Hepatic stellate cell (primary cell): ENCODE data around the gene SETDB1.

Source experiments
- DNase-seq: peaks from one replicate; pipeline ENCODE4 v3.0.0; 2011; ENCODE audit warnings: low spot score

The SETDB1 gene

DNA sequence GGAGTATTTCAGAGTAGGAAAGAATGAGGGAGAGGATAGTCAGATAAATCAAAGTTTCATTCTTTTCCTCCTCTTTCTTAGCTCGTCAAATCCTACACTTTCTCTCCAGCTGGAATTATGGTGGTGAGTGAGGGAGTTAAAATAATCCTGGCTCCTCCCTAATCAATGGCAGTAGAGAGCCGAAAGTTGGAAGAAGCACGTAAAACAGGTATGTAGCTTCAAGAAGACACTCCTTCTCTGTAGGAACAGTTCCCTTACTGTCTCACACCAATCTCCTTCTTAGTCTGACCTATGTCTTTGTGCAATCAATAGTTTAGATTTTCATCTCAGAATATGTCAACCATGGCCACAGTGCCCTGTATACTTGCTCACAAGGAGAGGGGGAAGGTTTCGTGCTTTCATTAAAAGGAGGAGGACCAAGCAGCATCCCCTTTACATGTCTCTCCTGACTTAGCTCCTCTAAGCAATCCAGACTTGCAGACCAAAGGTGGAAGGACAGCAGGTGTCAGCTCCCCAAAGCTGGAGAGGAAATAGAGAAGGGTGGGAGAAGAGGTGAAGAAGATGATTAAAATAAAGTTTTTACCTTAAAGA, 79.7 kb downstream of the SETDB1 start:
- DNase-seq = no peak

DNA sequence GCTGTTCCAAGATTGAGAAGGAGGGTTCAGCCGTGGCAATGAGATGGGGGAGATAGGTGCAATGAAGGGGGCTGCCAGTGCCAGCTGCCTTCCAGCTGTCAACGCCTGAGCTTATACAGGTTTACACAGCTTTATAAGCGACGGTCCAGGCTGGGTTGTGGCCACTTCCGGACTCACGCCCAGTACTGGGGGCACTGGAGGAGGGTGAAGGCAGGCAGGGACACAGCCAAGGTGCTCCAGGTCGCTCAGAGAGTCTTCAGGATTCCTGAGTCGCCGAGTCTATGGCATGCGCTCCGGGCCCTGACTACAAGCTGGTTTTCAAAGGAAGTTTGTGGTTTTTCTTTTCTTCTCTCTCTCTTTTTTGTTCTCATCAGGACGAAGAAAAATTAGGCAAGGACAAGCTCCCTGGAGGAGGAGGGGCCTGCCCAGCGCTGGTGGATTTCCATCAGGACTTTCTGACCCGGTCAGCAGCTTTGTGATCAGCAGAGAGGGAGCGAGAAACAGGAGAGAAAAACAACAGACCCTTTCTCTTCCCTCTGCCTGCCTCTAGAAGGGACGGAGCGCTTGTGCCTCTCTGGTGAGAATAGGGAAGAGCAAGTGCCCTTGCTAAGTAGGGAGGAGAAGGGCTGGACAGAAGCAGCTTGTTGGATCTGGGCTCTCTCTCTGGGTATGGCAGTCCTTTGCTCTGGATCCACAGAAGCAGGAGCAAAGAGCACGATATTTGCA, 80.3 kb downstream of the SETDB1 start, which contains the start of gene MINDY1:
MINDY1 (minus strand) TSS at position 576 of the 726 bp plus-strand sequence. CDS start 4,285 bp downstream, outside the sequence.
- DNase-seq = peak; percentile 81

DNA sequence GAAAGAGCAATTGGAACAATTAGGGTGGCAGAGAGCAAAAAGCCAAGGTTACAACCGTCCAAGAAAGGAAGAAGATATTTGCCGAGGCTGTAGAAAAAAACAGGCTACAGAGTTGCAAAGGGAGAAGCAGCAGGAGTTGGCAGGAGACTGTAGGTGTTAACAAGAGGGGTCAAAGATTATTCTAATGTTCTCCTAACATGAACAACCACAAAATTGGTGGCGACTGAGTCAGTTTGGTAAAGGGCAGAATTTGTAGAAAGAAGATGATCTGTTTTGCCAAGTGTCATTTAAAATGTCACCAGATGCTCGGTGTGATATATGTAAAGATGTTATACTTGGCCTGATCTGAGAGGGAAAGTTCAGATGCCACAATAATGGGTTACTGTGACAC, 81.7 kb downstream of the SETDB1 start:
- DNase-seq = no peak

DNA sequence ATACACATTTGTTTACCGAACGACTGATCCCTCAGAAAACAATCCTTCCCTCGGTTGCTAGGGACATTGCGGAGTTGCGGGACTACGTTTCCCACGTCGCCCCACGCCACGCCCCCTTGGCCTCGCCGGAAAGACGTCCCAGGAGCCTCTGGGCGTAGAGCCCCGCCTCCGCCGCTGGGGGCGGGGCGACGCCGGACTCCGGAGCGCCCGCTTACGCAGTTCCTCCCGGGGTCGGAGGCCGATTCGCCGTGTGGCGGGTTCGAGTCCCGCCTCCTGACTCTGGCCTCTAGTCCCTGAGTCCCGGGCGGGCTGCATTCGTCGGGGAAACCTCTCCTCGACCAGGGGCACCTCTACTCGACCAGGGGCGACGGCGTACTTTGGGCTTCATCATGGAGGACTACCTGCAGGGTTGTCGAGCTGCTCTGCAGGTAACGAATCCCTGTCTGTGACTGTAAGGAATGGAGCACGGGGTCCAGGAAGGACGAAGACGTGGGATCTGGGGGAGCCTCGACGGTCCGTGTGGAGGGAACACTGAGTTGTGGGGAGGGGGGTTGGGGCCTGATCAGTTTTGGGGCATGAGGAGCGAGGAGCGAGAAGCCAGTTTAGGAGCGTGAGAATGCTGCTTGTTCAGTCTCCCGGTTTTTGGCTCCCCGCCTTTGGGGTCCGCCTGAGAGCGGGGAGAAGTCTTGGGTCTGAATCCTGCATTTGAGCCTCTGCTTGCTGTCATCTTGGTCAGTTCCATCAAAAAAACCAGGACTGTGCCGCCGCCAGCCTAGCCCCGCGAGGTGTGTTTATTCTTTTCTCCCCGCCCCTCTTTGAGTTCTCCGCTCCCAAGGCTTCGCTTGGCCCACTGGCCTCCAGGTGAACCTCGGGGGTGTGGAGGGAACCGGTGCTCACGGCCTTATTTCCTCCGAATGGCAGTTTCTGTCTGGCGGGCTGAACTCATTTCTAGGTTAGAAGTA, 82.4 kb downstream of the SETDB1 start, which contains the start of gene PRUNE1:
PRUNE1 (plus strand) TSS at position 206 of the 962 bp plus-strand sequence; CDS start at position 390, 184 bp downstream.
- DNase-seq = peak; percentile 97

DNA sequence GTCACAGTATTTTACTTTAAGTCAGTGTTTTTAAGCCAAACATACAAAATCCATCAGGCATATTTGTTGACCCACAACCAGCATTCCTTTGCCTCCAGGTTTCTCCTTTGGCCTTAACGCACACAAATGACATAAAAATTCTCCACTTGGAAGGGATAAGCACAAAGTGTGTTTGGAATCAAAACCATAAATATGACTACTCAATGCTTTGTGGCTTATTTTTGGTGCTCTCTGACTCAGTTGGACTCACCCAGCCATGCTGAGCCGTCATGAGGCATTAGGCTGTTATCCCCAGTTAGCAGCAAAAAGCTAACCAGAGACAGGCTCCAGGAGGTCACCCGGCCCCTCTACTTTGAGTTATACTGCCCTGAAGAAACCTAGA, 83.0 kb downstream of the SETDB1 start:
- DNase-seq = no peak

DNA sequence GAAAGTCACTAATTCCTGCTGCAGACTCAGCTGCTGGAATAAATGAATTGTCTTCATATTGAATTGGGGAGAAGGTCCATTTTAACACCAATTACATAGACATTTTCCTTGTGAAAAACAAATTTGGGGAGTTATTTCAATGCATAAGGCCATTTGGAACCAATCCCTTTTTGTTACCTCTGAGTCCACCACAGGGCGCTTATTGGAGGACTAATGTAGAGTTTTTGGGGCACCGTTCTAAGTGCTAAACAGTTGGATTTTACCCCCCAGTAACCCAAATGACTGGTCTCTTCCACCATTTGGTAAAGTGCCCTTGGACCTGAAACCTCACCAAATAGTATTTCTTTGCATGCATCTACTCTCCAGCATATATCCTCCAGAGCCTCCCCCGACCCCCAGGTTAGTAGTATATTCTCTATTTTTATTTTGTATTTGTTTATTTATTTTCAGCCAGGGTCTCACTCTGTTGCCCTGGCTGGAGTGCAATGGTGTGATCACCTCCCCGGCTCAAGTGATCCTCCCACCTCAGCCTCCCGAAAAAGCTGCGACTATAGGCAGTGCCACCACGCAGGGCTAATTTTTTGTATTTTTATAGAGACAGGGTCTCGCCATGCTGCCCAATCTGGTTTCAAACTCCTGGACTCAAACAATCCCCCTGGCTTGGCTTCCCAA, 83.6 kb downstream of the SETDB1 start:
- no peak for DNase-seq

DNA sequence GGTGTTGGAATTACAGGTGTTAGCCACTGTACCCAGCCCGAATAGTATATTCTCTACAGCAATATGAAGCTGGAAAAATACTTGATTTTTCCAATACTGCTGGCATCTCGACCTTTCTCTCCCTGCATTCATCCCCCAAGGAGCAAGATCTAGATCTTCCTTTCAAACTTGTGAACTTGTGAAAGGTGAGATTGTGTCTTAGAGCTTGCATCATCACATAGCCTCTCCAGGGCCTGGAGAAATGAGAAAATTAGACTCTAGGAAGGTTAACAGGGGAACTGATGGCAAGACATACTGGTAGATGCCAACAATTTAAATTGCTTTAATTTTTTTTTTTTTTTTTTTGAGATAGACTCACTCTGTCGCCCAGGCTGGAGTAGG, 84.2 kb downstream of the SETDB1 start:
- DNase-seq = no peak

DNA sequence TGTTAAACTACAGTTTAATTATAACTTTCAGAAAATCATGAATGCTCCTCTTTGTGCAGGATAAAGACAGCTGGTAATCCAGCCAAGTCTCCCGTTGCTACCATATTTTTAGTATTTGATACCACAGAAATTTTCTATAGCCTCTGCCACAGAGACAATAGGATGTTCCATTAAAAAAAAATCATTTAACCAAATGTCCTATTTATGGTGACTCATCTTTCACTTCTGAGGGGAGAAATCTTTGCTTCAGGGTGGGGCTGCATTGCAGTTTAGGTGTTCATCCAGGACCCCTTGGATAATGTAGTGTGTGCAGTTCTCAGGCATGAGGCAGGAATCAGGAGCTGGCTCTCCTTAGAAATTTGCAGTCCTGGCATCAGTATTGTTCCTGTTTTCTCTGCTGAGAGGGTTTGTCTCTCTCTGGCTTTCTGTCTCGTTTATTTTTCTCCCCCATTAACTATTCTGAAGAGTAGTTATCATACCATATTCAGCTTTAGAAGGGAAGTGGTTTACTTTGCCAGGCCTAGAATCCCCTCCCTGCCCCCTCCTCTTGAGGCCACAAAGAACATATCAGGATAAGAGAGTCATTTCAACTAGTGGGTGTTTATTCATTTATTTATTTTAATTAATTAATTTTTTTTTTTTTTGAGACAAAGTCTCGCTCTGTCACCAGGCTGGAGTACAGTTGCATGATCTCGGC, 85.1 kb downstream of the SETDB1 start:
- no peak for DNase-seq

DNA sequence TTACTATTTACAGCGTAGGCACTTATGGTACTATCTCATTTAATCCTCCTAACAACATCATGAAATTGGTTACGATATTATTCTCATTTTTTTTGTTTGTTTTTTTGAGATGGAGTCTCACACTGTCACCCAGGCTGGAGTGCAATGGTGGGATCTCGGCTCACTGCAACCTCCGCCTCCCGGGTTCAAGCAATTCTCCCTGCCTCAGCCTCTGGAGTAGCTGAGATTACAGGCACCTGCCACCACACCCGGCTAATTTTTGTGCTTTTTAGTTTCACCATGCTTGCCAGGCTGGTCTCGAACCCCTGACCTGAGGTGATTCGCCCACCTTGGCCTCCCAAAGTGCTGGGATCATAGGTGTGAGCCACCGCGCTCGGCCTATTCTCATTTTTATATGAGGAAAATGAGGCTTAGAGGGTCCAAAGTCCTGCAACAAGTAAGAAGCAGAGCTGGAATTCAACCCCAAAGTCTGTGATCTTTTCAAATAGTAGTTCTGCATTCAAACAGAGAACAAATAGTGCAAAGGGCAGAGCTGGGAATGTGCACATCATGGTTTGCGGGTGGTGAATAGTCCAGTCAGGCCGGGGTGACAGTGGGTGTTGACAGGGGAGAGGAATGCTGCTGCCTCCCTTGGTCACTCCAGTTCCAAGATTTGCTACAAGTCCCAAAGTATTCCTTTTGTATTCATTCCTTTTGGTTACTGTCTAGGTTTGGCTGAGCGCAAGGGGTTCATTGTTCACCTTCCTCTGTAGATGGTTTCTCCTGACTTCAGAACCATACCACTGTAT, 86.7 kb downstream of the SETDB1 start:
- no peak for DNase-seq

DNA sequence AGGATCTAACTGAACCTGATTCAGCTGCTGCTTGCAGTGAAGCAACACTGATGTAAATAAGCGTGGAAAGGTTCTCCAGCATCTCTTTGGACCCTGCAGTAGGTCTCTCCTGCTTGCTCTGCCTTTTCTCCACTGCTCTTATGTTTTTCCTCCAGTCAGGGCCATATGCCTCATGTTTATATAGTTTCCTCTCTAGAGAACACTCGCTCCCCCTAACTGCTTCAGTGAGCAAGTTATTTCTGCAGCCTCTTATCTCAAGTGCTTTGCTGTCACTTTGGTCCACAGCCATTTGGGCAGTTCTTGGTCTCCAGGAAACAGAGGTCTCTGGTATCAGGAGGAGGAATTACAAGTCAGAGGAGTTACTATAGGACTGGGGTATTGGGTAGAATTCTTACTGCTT, 87.4 kb downstream of the SETDB1 start:
- no peak for DNase-seq
